Adrenal gland (tissue), 5 donors: Measurements from ENCODE around the gene PHKG1.
"Not testable (repeated sequence)": the region's sequence is repeated elsewhere in the genome, so short reads cannot be mapped to it uniquely, and the experiment has no call there.

Experiments used
- CTCF ChIP-seq, 6 experiments: fragments of 450-650 bp in 4 of 6; fragments of 200-600 bp in 2 of 6; sonication (generic) in 1 of 6; IDR thresholded peaks; 1 replicate in 5 of 6; 2 replicates in 1 of 6; pipeline versions ENCODE4 v1.5.1 to v1.8.0; 2016 to 2021; ENCODE audit warnings: antibody characterized with exemption in 6 of 6, mild to moderate bottlenecking in 2 of 6, moderate library complexity in 1 of 6
- POLR2A ChIP-seq, 2 donors: fragments of 450-650 bp; IDR thresholded peaks; one replicate each; pipeline ENCODE4 v1.6.1; 2017; ENCODE audit warnings: antibody characterized with exemption in 2 of 2, mild to moderate bottlenecking in 2 of 2, moderate library complexity in 1 of 2
- donor health status: DM: no; HTN: no; CAD: no.

DNA sequence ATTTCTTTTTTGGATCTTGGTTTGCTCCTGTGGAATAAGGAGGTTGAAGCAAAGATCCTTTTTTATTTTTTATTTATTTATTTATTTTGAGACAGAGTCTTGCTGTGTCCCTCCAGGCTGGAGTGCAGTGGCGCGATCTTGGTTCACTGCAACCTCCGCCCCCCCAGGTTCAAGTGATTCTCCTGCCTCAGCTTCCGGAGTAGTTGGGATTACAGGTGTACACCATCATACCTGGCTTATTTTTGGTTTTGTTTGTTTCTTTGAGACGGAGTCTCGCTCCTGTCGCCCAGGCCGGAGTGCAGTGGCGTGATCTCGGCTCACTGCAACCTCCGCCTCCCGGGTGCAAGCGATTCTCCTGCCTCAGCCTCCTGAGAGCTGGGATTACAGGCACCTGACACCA lies 26.4 kb downstream of the PHKG1 start:
- TF ChIP-seq POLR2A, CTCF (IDR thresholded peaks at IDR 0.05): not testable (repeated sequence)
